CD4-positive, alpha-beta T cell (primary cell): Measurements from ENCODE around the gene SPECC1L. TPM values are rescaled to one million over a fixed set of nuclear protein-coding genes. Genes with fewer than 3 reads are reported as not detected.
A peak's percentile ranks its signal among the peaks of the same experiment; 100 is the strongest.

Source experiments
- ATAC-seq: fragments of 200-7000 bp; cut with Tn5 transposase; one replicate; pipeline ENCODE4 v1.10.0; 2022; ENCODE audit warnings: mild to moderate bottlenecking; ENCODE audit not compliant: poor library complexity
- CTCF ChIA-PET: fragments of 350-600 bp; sonication (Branson Sonifier 250); formaldehyde crosslinking; loops from one replicate; lab custom pipeline; 2021; ENCODE audit warnings: antibody characterized with exemption, inconsistent platforms; lab: Charles Lee
- POLR2A ChIA-PET: fragments of 350-600 bp; sonication (Branson Sonifier 250); formaldehyde crosslinking; loops from one replicate; lab custom pipeline; 2021; ENCODE audit warnings: antibody characterized with exemption, inconsistent platforms; lab: Charles Lee
- DNase-seq, 14 experiments: peaks; one replicate each; pipeline ENCODE4 v3.0.0-alpha.2; 2013 to 2020; ENCODE audit warnings: mixed read lengths in 2 of 14
- H3K27ac ChIP-seq, 2 donors: one replicate each; pipeline versions ENCODE4 v1.5.1 to v1.7.0; 2013; ENCODE audit warnings: low read length in 2 of 2, low read depth in 1 of 2, mild to moderate bottlenecking in 1 of 2
- H3K27me3 ChIP-seq, 2 experiments: 1 replicate in 1 of 2; 2 replicates in 1 of 2; pipeline versions ENCODE4 v1.6.1 to v1.7.0; 2013; ENCODE audit warnings: low read length in 2 of 2, control low read depth in 1 of 2, mild to moderate bottlenecking in 1 of 2, moderate library complexity in 1 of 2; ENCODE audit not compliant: insufficient read depth in 2 of 2, control insufficient read depth in 1 of 2
- H3K36me3 ChIP-seq: one replicate; pipeline ENCODE4 v1.6.1; 2013; ENCODE audit warnings: low read length, control low read depth; ENCODE audit not compliant: insufficient read depth
- H3K4me1 ChIP-seq: one replicate; pipeline ENCODE4 v1.6.1; 2013; ENCODE audit warnings: low read length, control low read depth; ENCODE audit not compliant: insufficient read depth
- H3K4me3 ChIP-seq: one replicate; pipeline ENCODE4 v1.5.1; 2013; ENCODE audit warnings: mild to moderate bottlenecking, low read length, moderate library complexity
- H3K9me3 ChIP-seq, 2 experiments: 1 replicate in 1 of 2; 2 replicates in 1 of 2; pipeline versions ENCODE4 v1.6.1 to v1.7.0; 2013; ENCODE audit warnings: low read length in 2 of 2, mild to moderate bottlenecking in 2 of 2, control low read depth in 1 of 2, moderate library complexity in 1 of 2; ENCODE audit not compliant: control insufficient read depth in 1 of 2, insufficient read depth in 1 of 2
- H3K27ac Mint-ChIP-seq: one replicate; pipeline ENCODE4 v1.8.0; 2020; ENCODE audit warnings: mixed read lengths
- H3K27me3 Mint-ChIP-seq: one replicate; pipeline ENCODE4 v1.8.0; 2021; ENCODE audit warnings: mixed read lengths
- H3K36me3 Mint-ChIP-seq: one replicate; pipeline ENCODE4 v1.8.0; 2021; ENCODE audit warnings: low read depth, mixed read lengths
- H3K4me1 Mint-ChIP-seq: one replicate; pipeline ENCODE4 v1.8.0; 2021; ENCODE audit warnings: low read depth, mixed read lengths
- H3K4me3 Mint-ChIP-seq: one replicate; pipeline ENCODE4 v1.8.0; 2020; ENCODE audit warnings: mild to moderate bottlenecking, mixed read lengths
- H3K9me3 Mint-ChIP-seq: one replicate; pipeline ENCODE4 v1.8.0; 2020; ENCODE audit warnings: mixed read lengths
- CTCF ChIP-seq: fragments of 200-600 bp; IDR thresholded peaks from one replicate; pipeline ENCODE4 v1.8.0; 2022; ENCODE audit warnings: antibody characterized with exemption, mild to moderate bottlenecking
- intact Hi-C, 2 experiments: fragments of 100-400 bp; cut with DNase I in 1 of 2; cut with micrococcal nuclease in 1 of 2; formaldehyde crosslinking; loops; one replicate each; pipeline versions ENCODE4 v1.15.1 to v1.9.0; 2023 to 2025; cut with DNase I, micrococcal nuclease
- total RNA-seq, 174 experiments: library from RNA in 2 of 174; stranded (reverse) in 2 of 174; gene quantifications; one replicate each; pipeline ENCODE4 v1.2.3 and lab custom pipeline; 2021 to 2026

Gene SPECC1L
- total RNA-seq, 2 experiments from 2014 or later, result 27.5 to 31.8 TPM

GRCh38 chr22:24422102-24422665 lies 151.6 kb downstream of the SPECC1L start:
- ATAC-seq (no peak), DNase-seq (no peak)
- ChIA-PET CTCF (interaction anchor here (0.8 to 2.2 kb wide), 4 partner anchors 80 to 151 kb away, joined by 4 to 5 read pairs (median 4); partner anchors contain the start of gene SPECC1L), POLR2A (interaction anchor here (3.3 kb wide), 1 partner anchor 13 kb away, joined by 14 read pairs; no protein-coding TSS in a partner anchor)
- Histone ChIP-seq H3K27ac (no peak overlapping the region), H3K27me3 (no peaks in the 10 kb centered on the region), H3K4me1 (peaks cover 38% of the 10 kb centered on the region), H3K36me3 (no peaks in the 10 kb centered on the region), H3K9me3 (no peaks in the 10 kb centered on the region), H3K4me3 (no peak overlapping the region)
- H3K4me1 Mint-ChIP-seq, result peaks cover 31% of the 10 kb centered on the region
- no peaks in the 10 kb centered on the region for H3K9me3 Mint-ChIP-seq
- intact Hi-C loops, result loop anchor here (5.0 to 10.0 kb wide), 4 partner anchors 65 to 643 kb away; no protein-coding TSS in a partner anchor
- H3K27ac Mint-ChIP-seq, result peak overlapping the region; percentile 72
- H3K27me3 Mint-ChIP-seq, result no peaks in the 10 kb centered on the region
- peak overlapping the region; percentile 88 for H3K4me3 Mint-ChIP-seq
- H3K36me3 Mint-ChIP-seq, result peaks cover under 1% of the 10 kb centered on the region
- no peak for TF ChIP-seq CTCF

- peak overlapping the region; percentile 74 for H3K4me3 Mint-ChIP-seq
- H3K36me3 ChIP-seq, result no peaks in the 10 kb centered on the region
- peaks cover 44% of the 10 kb centered on the region for H3K4me1 Mint-ChIP-seq
- CTCF ChIA-PET, result interaction anchor here (0.6 to 2.2 kb wide), 8 partner anchors 9 to 152 kb away, joined by 3 to 17 read pairs (median 4); partner anchors contain the start of gene SPECC1L
- H3K27me3 Mint-ChIP-seq, result no peaks in the 10 kb centered on the region
- no peaks in the 10 kb centered on the region for H3K9me3 ChIP-seq
- intact Hi-C loops, result loop anchor here (1.0 to 10.0 kb wide), 5 partner anchors 64 to 641 kb away; no protein-coding TSS in a partner anchor
- no peaks in the 10 kb centered on the region for H3K27me3 ChIP-seq
- H3K9me3 Mint-ChIP-seq, result no peaks in the 10 kb centered on the region
- POLR2A ChIA-PET, result interaction anchor here (0.7 to 3.3 kb wide), 4 partner anchors 12 to 75 kb away, joined by 3 to 14 read pairs (median 3); no protein-coding TSS in a partner anchor
- peaks cover 13% of the 10 kb centered on the region for H3K36me3 Mint-ChIP-seq
- peak overlapping the region; percentile 72 for H3K27ac Mint-ChIP-seq
- H3K4me3 ChIP-seq, result no peak overlapping the region
- no peak overlapping the region for H3K27ac ChIP-seq
- H3K4me1 ChIP-seq, result peaks cover 49% of the 10 kb centered on the region
- TF ChIP-seq CTCF, result peak; percentile 78
- ATAC-seq (no peak), DNase-seq (peak in 13 of 14 experiments; percentile 44 to 83 (median 54))
These were observed 152.9 kb downstream of the SPECC1L start for GRCh38 chr22:24423519-24424000.

- ChIA-PET POLR2A (interaction anchor here (0.7 to 3.3 kb wide), 4 partner anchors 11 to 74 kb away, joined by 3 to 14 read pairs (median 3); no protein-coding TSS in a partner anchor), CTCF (interaction anchor here (0.6 to 2.2 kb wide), 7 partner anchors 8 to 99 kb away, joined by 3 to 17 read pairs (median 4); no protein-coding TSS in a partner anchor)
- no peaks in the 10 kb centered on the region for H3K9me3 Mint-ChIP-seq
- Histone ChIP-seq H3K9me3 (no peaks in the 10 kb centered on the region), H3K27me3 (no peaks in the 10 kb centered on the region), H3K4me3 (peak overlapping the region; percentile 40), H3K4me1 (peaks cover 56% of the 10 kb centered on the region), H3K27ac (peak overlapping the region in 1 of 2 donors; percentile 5), H3K36me3 (no peaks in the 10 kb centered on the region)
- peaks cover 51% of the 10 kb centered on the region for H3K4me1 Mint-ChIP-seq
- no peaks in the 10 kb centered on the region for H3K27me3 Mint-ChIP-seq
- H3K4me3 Mint-ChIP-seq, result peak overlapping the region; percentile 76
- no peak for ATAC-seq
- H3K27ac Mint-ChIP-seq, result no peak overlapping the region
- no peak for TF ChIP-seq CTCF
- intact Hi-C loops, result loop anchor here (2.0 to 10.0 kb wide), 5 partner anchors 61 to 641 kb away; no protein-coding TSS in a partner anchor
- H3K36me3 Mint-ChIP-seq, result peaks cover 13% of the 10 kb centered on the region
- DNase-seq, result peak in 12 of 14 experiments; percentile 24 to 69 (median 44)
These were observed 153.6 kb downstream of the SPECC1L start for GRCh38 chr22:24424001-24424900.
